ENCODE measurements around the gene FRS3. TPM values are rescaled to one million over a fixed set of nuclear protein-coding genes. Genes with fewer than 3 reads are reported as not detected.

FRS3 gene
- total RNA-seq, 2 experiments from 2014 or later: 5.6 to 8.7 TPM

DNA sequence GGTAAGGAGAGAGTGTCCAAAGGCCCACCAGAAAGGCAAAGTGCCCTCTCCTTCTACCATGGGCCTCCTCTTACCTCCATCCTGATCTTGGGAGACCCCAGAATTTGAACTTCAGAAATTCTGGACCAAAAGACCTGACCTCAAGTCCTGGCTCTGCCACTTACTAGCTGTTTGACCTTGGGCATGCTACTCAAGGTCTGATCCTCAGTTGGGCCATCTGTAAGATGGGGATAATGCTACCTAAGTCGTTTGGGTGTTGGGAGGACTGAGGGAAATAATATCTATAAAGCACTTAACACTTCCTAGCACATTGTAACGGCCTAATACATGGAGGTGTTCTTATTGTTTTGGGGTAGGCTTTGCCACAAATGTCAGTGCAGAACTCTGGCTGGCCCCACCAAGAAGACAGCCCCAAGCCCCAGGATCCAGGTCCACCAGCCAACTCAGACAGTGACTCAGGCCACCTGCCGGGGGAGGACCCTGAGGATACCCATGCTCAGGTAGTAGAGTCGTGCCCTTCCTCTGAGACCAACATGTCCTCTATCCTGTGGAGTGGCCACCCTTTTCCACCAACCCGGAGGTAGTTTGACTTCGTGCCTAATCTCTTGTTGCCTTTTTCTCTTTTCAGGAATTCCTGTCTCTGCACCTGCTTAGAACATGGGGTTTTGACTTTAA is 3.5 kb upstream of the FRS3 start:
- ChIA-PET POLR2A (interaction anchor here (0.7 kb wide), 2 partner anchors 23 to 261 kb away, joined by 3 read pairs; no protein-coding TSS in a partner anchor), CTCF (ENCODE audit: unreplicated experiment) (no interaction called here)
- no peak for DNase-seq (ENCODE audit: low spot score)
- Histone ChIP-seq H2AFZ (ENCODE audit: low read length) (no peak overlapping the region), H3K4me2 (ENCODE audit: low read length) (no peak overlapping the region), H3K79me2 (ENCODE audit: insufficient read depth, low read depth, low read length) (peaks cover 7% of the 10 kb centered on the region; the same call in 1 of the 2 replicates), H3K4me3 (ENCODE audit: low read depth, low read length, poor library complexity, severe bottlenecking) (no peak overlapping the region), H3K4me1 (ENCODE audit: insufficient read depth, low read length, poor library complexity, severe bottlenecking) (peaks cover 40% of the 10 kb centered on the region), H3K9me2 (ENCODE audit: insufficient read depth, low read length) (no peaks in the 10 kb centered on the region), H3K9me3 (ENCODE audit: low read length) (no peaks in the 10 kb centered on the region), H3K36me3 (ENCODE audit: insufficient read depth, low read length) (no peaks in the 10 kb centered on the region), H3K27ac (ENCODE audit: low read depth, low read length, poor library complexity, severe bottlenecking) (no peak overlapping the region), H4K20me1 (ENCODE audit: insufficient read depth, low read length) (no peaks in the 10 kb centered on the region)
- TF ChIP-seq EZH2phosphoT487 (IDR thresholded peaks at IDR 0.05; ENCODE audit: borderline replicate concordance, low read depth, low read length) (no peak), CTCF (conservative IDR thresholded peaks at IDR 0.05; ENCODE audit: low read length) (no peak)
- intact Hi-C loops (cut with micrococcal nuclease; ENCODE audit: unreplicated experiment): loop anchor here (5.0 to 10.0 kb wide), 2 partner anchors 434 to 672 kb away; partner anchors contain the start of genes MRPS10 and TRERF1
- no TSS peak for BruUV-seq (replicated peaks)

GRCh38 chr6:41781366-41781730 is 1.6 kb upstream of the FRS3 start:
- no peak overlapping the region for H3K27ac ChIP-seq (ENCODE audit: low read depth, low read length, poor library complexity, severe bottlenecking)
- H2AFZ ChIP-seq (ENCODE audit: low read length): peak overlapping the region; percentile 15; the same call in 1 of the 2 replicates
- CTCF ChIA-PET (ENCODE audit: unreplicated experiment): interaction anchor here (0.5 to 0.6 kb wide), 2 partner anchors 195 to 228 kb away, joined by 3 read pairs; no protein-coding TSS in a partner anchor
- no peak for TF ChIP-seq CTCF (conservative IDR thresholded peaks at IDR 0.05; ENCODE audit: low read length)
- TF ChIP-seq EZH2phosphoT487 (IDR thresholded peaks at IDR 0.05; ENCODE audit: borderline replicate concordance, low read depth, low read length): no peak
- no peaks in the 10 kb centered on the region for H3K36me3 ChIP-seq (ENCODE audit: insufficient read depth, low read length)
- no TSS peak for BruUV-seq (replicated peaks)
- intact Hi-C loops (cut with micrococcal nuclease; ENCODE audit: unreplicated experiment): loop anchor here (2.0 to 10.0 kb wide), 3 partner anchors 385 to 673 kb away; partner anchors contain the start of genes MRPS10 and TRERF1
- POLR2A ChIA-PET: interaction anchor here (0.7 to 1.0 kb wide), 4 partner anchors 47 to 827 kb away, joined by 3 to 4 read pairs (median 3); no protein-coding TSS in a partner anchor
- H3K4me1 ChIP-seq (ENCODE audit: insufficient read depth, low read length, poor library complexity, severe bottlenecking): peaks cover 40% of the 10 kb centered on the region
- peak overlapping the region; percentile 83 for H3K4me3 ChIP-seq (ENCODE audit: low read depth, low read length, poor library complexity, severe bottlenecking)
- no peaks in the 10 kb centered on the region for H4K20me1 ChIP-seq (ENCODE audit: insufficient read depth, low read length)
- no peaks in the 10 kb centered on the region for H3K9me3 ChIP-seq (ENCODE audit: low read length)
- no peak for DNase-seq (ENCODE audit: low spot score)
- H3K4me2 ChIP-seq (ENCODE audit: low read length): peak overlapping the region; percentile 69
- H3K79me2 ChIP-seq (ENCODE audit: insufficient read depth, low read depth, low read length): no peaks in the 10 kb centered on the region; the same call in 1 of the 2 replicates
- no peaks in the 10 kb centered on the region for H3K9me2 ChIP-seq (ENCODE audit: insufficient read depth, low read length)
